Mesenchymal stem cell (in vitro differentiated cells and primary cell): ENCODE results near the gene TOP3A.
A peak's percentile ranks its signal among the peaks of the same experiment; 100 is the strongest.

Experiments
- DNase-seq: peaks from one replicate; pipeline ENCODE4 v3.0.0-alpha.2; 2013
- H2AFZ ChIP-seq: one replicate; pipeline ENCODE4 v1.6.1; 2013; ENCODE audit warnings: low read depth, mild to moderate bottlenecking, control low read depth, inconsistent platforms, low read length, moderate library complexity
- H2AK5ac ChIP-seq: 2 replicates; pipeline ENCODE4 v1.6.1; 2013; ENCODE audit warnings: low read length, moderate library complexity, mild to moderate bottlenecking, inconsistent platforms; ENCODE audit not compliant: severe bottlenecking
- H2BK120ac ChIP-seq: one replicate; pipeline ENCODE4 v1.6.1; 2013; ENCODE audit warnings: low read depth, mild to moderate bottlenecking, inconsistent platforms, low read length, moderate library complexity
- H2BK12ac ChIP-seq, 2 experiments: one replicate each; pipeline ENCODE4 v1.6.1; 2013; ENCODE audit warnings: inconsistent platforms in 2 of 2, low read length in 2 of 2, mild to moderate bottlenecking in 2 of 2, moderate library complexity in 2 of 2, control low read depth in 1 of 2
- H2BK15ac ChIP-seq: one replicate; pipeline ENCODE4 v1.6.1; 2013; ENCODE audit warnings: mild to moderate bottlenecking, low read depth, inconsistent platforms; ENCODE audit not compliant: poor library complexity, severe bottlenecking
- H2BK5ac ChIP-seq: 2 replicates; pipeline ENCODE4 v1.6.1; 2013; ENCODE audit warnings: low read depth, mild to moderate bottlenecking, low read length, control low read depth, inconsistent platforms; ENCODE audit not compliant: poor library complexity, severe bottlenecking
- H3K14ac ChIP-seq, 2 experiments: one replicate each; pipeline ENCODE4 v1.6.1; 2013; ENCODE audit warnings: inconsistent platforms in 2 of 2, low read length in 2 of 2, control low read depth in 1 of 2, mild to moderate bottlenecking in 1 of 2, moderate library complexity in 1 of 2
- H3K18ac ChIP-seq, 2 experiments: one replicate each; pipeline ENCODE4 v1.6.1; 2013; ENCODE audit warnings: inconsistent platforms in 2 of 2, low read length in 2 of 2, control low read depth in 1 of 2, low read depth in 1 of 2, mild to moderate bottlenecking in 1 of 2
- H3K23ac ChIP-seq, 2 experiments: one replicate each; pipeline ENCODE4 v1.6.1; 2013; ENCODE audit warnings: inconsistent platforms in 2 of 2, low read length in 2 of 2, mild to moderate bottlenecking in 2 of 2, moderate library complexity in 2 of 2, control low read depth in 1 of 2
- H3K27ac ChIP-seq: 2 replicates; pipeline ENCODE4 v1.5.1; 2013; ENCODE audit warnings: mild to moderate bottlenecking, moderate library complexity, low read length, control low read depth, inconsistent platforms; ENCODE audit not compliant: poor library complexity, severe bottlenecking
- H3K27me3 ChIP-seq, 2 experiments: 2 replicates each; pipeline versions ENCODE4 v1.6.1 to v1.7.0; 2013; ENCODE audit warnings: low read length in 2 of 2, mild to moderate bottlenecking in 2 of 2, moderate library complexity in 2 of 2, control low read depth in 1 of 2, inconsistent platforms in 1 of 2; ENCODE audit not compliant: control insufficient read depth in 1 of 2, insufficient read depth in 1 of 2
- H3K36me3 ChIP-seq, 2 experiments: 2 replicates each; pipeline versions ENCODE4 v1.6.1 to v1.7.0; 2013; ENCODE audit warnings: low read length in 2 of 2, control low read depth in 1 of 2, inconsistent platforms in 1 of 2, low read depth in 1 of 2, mild to moderate bottlenecking in 1 of 2; ENCODE audit not compliant: insufficient read depth in 2 of 2, control insufficient read depth in 1 of 2
- H3K4ac ChIP-seq, 2 experiments: one replicate each; pipeline ENCODE4 v1.6.1; 2013; ENCODE audit warnings: inconsistent platforms in 2 of 2, low read length in 2 of 2, mild to moderate bottlenecking in 2 of 2, moderate library complexity in 2 of 2, control low read depth in 1 of 2, low read depth in 1 of 2
- H3K4me1 ChIP-seq: 2 replicates; pipeline ENCODE4 v1.6.1; 2013; ENCODE audit warnings: low read depth, low read length, control low read depth; ENCODE audit not compliant: control insufficient read depth, insufficient read depth
- H3K4me2 ChIP-seq: 2 replicates; pipeline ENCODE4 v1.6.1; 2013; ENCODE audit warnings: low read length, mild to moderate bottlenecking, inconsistent platforms; ENCODE audit not compliant: poor library complexity, severe bottlenecking
- H3K4me3 ChIP-seq, 2 experiments: 2 replicates each; pipeline versions ENCODE4 v1.5.1 to v1.7.0; 2013; ENCODE audit warnings: low read length in 2 of 2, mild to moderate bottlenecking in 2 of 2, control low read depth in 1 of 2, low read depth in 1 of 2; ENCODE audit not compliant: insufficient read depth in 1 of 2
- H3K79me1 ChIP-seq: replicated peaks from 2 replicates; pipeline ENCODE4 v1.6.1; 2013; ENCODE audit warnings: mild to moderate bottlenecking, control low read depth, low read length, inconsistent platforms; ENCODE audit not compliant: poor library complexity, severe bottlenecking
- H3K9ac ChIP-seq: 2 replicates; pipeline ENCODE4 v1.7.0; 2013; ENCODE audit warnings: mild to moderate bottlenecking, low read length, moderate library complexity
- H3K9me3 ChIP-seq: 2 replicates; pipeline ENCODE4 v1.7.0; 2013; ENCODE audit warnings: mild to moderate bottlenecking, low read length; ENCODE audit not compliant: control insufficient read depth
- H4K8ac ChIP-seq: one replicate; pipeline ENCODE4 v1.6.1; 2013; ENCODE audit warnings: inconsistent platforms, mild to moderate bottlenecking, low read length, moderate library complexity
- H4K91ac ChIP-seq: one replicate; pipeline ENCODE4 v1.6.1; 2013; ENCODE audit warnings: mild to moderate bottlenecking, low read length, inconsistent platforms
- WGBS: methylation state at CpG from one replicate; pipeline ENCODE4 v1.1.7; 2013; ENCODE audit warnings: mixed read lengths; 5-methylcytosine and 5-hydroxymethylcytosine counted together

Gene TOP3A

DNA sequence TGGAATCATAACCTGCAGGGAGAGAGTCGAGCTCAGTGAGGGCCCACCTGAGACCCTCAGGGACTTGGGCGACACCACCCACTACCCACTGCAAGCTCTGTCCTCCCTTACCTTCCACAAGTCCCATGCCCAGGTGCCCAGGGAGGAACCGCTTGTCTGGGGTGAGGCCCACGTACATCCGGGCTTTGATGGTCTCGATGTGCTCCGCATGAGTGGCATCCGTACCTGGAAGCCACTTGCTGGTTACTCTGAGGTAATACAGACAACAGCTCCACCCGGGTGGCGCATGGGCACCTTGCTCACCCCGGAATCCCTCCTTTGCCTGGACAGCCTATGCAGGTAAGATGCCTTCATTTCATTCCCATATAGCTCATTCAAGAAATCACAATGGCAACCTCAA is 29.5 kb downstream of the TOP3A start:
- no peak overlapping the region for H2AK5ac ChIP-seq
- H3K4me1 ChIP-seq: no peaks in the 10 kb centered on the region
- no peaks in the 10 kb centered on the region for H3K27me3 ChIP-seq
- H3K9ac ChIP-seq: no peak overlapping the region
- H3K79me1 ChIP-seq: peaks cover 16% of the 10 kb centered on the region
- H3K36me3 ChIP-seq: peaks cover 59 to 83% of the 10 kb centered on the region in 2 experiments
- H4K8ac ChIP-seq: no peak overlapping the region
- 97% methylated on average over 11 of the region's 11 CpGs for WGBS
- no peak overlapping the region for H3K4ac ChIP-seq
- no peak overlapping the region for H2BK12ac ChIP-seq
- no peak overlapping the region for H3K4me2 ChIP-seq
- H2BK15ac ChIP-seq: no peak overlapping the region
- H2BK120ac ChIP-seq: no peak overlapping the region
- no peak overlapping the region for H3K27ac ChIP-seq
- H3K14ac ChIP-seq: no peak overlapping the region
- H4K91ac ChIP-seq: no peak overlapping the region
- no peak overlapping the region for H2BK5ac ChIP-seq
- H2AFZ ChIP-seq: no peak overlapping the region
- no peaks in the 10 kb centered on the region for H3K9me3 ChIP-seq
- DNase-seq: no peak
- H3K18ac ChIP-seq: no peak overlapping the region
- no peak overlapping the region for H3K4me3 ChIP-seq
- no peak overlapping the region for H3K23ac ChIP-seq

DNA sequence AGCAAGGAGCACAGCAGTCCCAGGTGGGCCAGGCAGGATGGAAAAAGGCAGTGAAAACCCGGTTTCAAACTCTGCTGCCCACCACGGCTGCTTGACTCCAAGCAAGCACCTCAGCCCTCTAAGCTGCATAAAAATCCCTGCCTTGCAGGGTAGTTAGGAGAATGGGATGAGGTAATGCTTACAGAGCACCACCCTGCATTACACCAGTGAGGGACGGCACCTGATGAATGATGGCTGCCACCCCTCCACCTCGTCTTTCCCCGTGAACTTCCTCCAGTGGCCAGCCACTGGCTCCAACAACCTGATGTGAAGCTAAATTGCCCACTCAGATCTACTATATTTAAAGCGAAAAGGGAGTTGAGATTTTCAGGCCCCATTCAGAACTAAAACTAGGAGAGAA is 33.0 kb downstream of the TOP3A start:
- Histone ChIP-seq H3K9ac (no peak overlapping the region), H3K18ac (no peak overlapping the region), H2BK120ac (no peak overlapping the region), H3K14ac (no peak overlapping the region), H3K4me3 (no peak overlapping the region), H4K8ac (no peak overlapping the region), H3K23ac (no peak overlapping the region), H3K79me1 (peaks cover 25% of the 10 kb centered on the region), H2AK5ac (no peak overlapping the region), H3K27me3 (no peaks in the 10 kb centered on the region), H4K91ac (no peak overlapping the region), H3K4me1 (no peaks in the 10 kb centered on the region), H2BK15ac (no peak overlapping the region), H2BK5ac (no peak overlapping the region), H3K4ac (no peak overlapping the region), H2AFZ (no peak overlapping the region), H3K27ac (no peak overlapping the region), H3K9me3 (no peaks in the 10 kb centered on the region), H2BK12ac (no peak overlapping the region), H3K4me2 (no peak overlapping the region), H3K36me3 (peaks cover 69 to 83% of the 10 kb centered on the region in 2 experiments)
- no peak for DNase-seq
- WGBS: 96% methylated on average over 5 of the region's 6 CpGs

DNA sequence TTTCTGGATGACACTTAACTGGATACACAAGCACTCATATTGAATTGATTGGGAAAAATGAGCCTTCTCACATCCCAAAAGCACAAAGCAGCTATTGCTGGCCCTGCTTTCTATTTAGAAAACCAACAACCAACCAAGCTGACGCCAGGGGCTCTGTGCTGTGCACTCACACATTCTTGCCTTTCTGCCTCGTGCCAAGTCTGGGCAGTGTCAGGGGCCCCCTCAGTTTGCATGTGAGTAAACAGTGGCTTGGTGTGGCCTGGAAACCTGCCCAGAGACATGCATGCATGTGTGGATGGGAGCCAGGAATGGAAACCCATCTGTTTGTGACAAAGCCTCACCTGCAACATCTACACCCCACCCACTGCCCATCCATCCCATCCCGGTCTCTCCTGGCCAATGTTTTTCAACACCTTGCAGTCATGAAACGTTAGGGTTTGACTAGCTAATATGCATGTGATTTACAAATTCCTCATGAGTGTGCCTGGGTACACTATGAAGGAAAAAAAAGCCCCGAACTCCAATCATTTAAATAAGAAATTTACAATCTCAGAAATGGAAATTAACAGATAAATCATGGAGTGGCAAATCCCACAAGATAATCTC is 33.9 kb downstream of the TOP3A start:
- Histone ChIP-seq H2BK120ac (no peak overlapping the region), H3K27ac (no peak overlapping the region), H3K23ac (no peak overlapping the region), H3K14ac (no peak overlapping the region), H4K8ac (no peak overlapping the region), H2AK5ac (no peak overlapping the region), H2BK15ac (no peak overlapping the region), H2BK5ac (no peak overlapping the region), H3K4me3 (no peak overlapping the region), H4K91ac (no peak overlapping the region), H3K36me3 (peaks cover 76 to 87% of the 10 kb centered on the region in 2 experiments), H3K4ac (no peak overlapping the region), H3K4me2 (no peak overlapping the region), H3K79me1 (peaks cover 31% of the 10 kb centered on the region), H3K9me3 (no peaks in the 10 kb centered on the region), H2BK12ac (no peak overlapping the region), H2AFZ (no peak overlapping the region), H3K9ac (no peak overlapping the region), H3K18ac (no peak overlapping the region), H3K4me1 (no peaks in the 10 kb centered on the region), H3K27me3 (no peaks in the 10 kb centered on the region)
- no peak for DNase-seq
- WGBS: 79% methylated on average over 2 of the region's 5 CpGs

DNA sequence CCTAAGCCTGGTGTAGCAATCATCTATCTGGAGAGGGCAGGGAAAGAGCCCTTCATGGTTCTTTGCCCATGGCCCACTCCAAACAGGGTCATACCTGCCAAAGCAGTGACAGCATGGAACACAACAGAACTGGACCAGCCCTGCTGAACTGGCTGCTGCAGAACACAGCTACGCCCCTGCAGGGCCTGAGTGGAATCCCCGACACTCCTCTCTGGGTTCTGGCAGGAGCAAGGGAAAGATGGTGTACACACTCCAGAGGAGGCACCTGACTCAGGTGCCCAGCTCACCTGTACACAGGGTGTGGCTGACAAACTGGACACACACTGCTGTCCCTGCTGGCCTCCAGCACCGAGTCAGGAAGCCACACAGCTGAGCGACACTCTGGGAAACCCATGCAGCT is 34.5 kb downstream of the TOP3A start:
- Histone ChIP-seq H2AFZ (no peak overlapping the region), H4K8ac (peak overlapping the region; percentile 33), H3K9ac (no peak overlapping the region), H4K91ac (peak overlapping the region; percentile 21), H2BK120ac (no peak overlapping the region), H3K23ac (no peak overlapping the region), H3K4ac (no peak overlapping the region), H3K27ac (no peak overlapping the region), H3K4me2 (no peak overlapping the region), H2BK5ac (no peak overlapping the region), H2BK12ac (no peak overlapping the region), H3K4me3 (no peak overlapping the region), H3K9me3 (no peaks in the 10 kb centered on the region), H3K14ac (no peak overlapping the region), H3K4me1 (no peaks in the 10 kb centered on the region), H3K27me3 (no peaks in the 10 kb centered on the region), H3K18ac (no peak overlapping the region), H3K79me1 (peaks cover 31% of the 10 kb centered on the region), H2AK5ac (no peak overlapping the region), H3K36me3 (peaks cover 76 to 83% of the 10 kb centered on the region in 2 experiments), H2BK15ac (no peak overlapping the region)
- no peak for DNase-seq
- WGBS: 97% methylated on average over 4 of the region's 4 CpGs
